Neural progenitor cell (in vitro differentiated cells): Measurements from ENCODE around the gene CLTB. TPM values are rescaled to one million over a fixed set of nuclear protein-coding genes. Genes with fewer than 3 reads are reported as not detected.

Experiments
- DNase-seq: peaks from one replicate; pipeline ENCODE4 v3.0.0-alpha.2; 2016; ENCODE audit warnings: low spot score
- H2AFZ ChIP-seq: fragments of 200-600 bp; sonication (generic); replicated peaks from 2 replicates; pipeline ENCODE4 v1.6.1; 2016; ENCODE audit warnings: antibody characterized with exemption
- H3F3A ChIP-seq: fragments of 200-600 bp; sonication (generic); 2 replicates; pipeline ENCODE4 v1.6.1; 2016; ENCODE audit warnings: antibody characterized with exemption, low read depth
- H3K27ac ChIP-seq: fragments of 200-600 bp; sonication (generic); 2 replicates; pipeline ENCODE4 v1.5.1; 2016; ENCODE audit warnings: mild to moderate bottlenecking
- H3K27me3 ChIP-seq: fragments of 200-600 bp; sonication (generic); 2 replicates; pipeline ENCODE4 v1.6.1; 2016; ENCODE audit warnings: mild to moderate bottlenecking, moderate library complexity
- H3K36me3 ChIP-seq: fragments of 200-600 bp; sonication (generic); 2 replicates; pipeline ENCODE4 v1.5.1; 2016
- H3K4me1 ChIP-seq: fragments of 200-600 bp; sonication (generic); 2 replicates; pipeline ENCODE4 v1.6.1; 2016; ENCODE audit warnings: mixed run types
- H3K4me2 ChIP-seq: fragments of 200-600 bp; sonication (generic); 2 replicates; pipeline ENCODE4 v1.6.1; 2016
- H3K4me3 ChIP-seq: fragments of 200-600 bp; sonication (generic); 2 replicates; pipeline ENCODE4 v1.5.1; 2016
- H3K79me2 ChIP-seq: fragments of 200-600 bp; sonication (generic); 2 replicates; pipeline ENCODE4 v1.6.1; 2016; ENCODE audit warnings: low read depth
- H3K9ac ChIP-seq: fragments of 200-600 bp; sonication (generic); 2 replicates; pipeline ENCODE4 v1.6.1; 2016
- H3K9me3 ChIP-seq: fragments of 200-600 bp; sonication (generic); 2 replicates; pipeline ENCODE4 v1.5.1; 2016; ENCODE audit warnings: low read depth
- H4K20me1 ChIP-seq: fragments of 200-600 bp; sonication (generic); 2 replicates; pipeline ENCODE4 v1.6.1; 2016; ENCODE audit warnings: low read depth
- H3K27ac Mint-ChIP-seq: 3 replicates; pipeline ENCODE4 v1.8.0; 2021; ENCODE audit warnings: mixed read lengths
- H3K27me3 Mint-ChIP-seq: 2 replicates; pipeline ENCODE4 v1.8.0; 2022; ENCODE audit warnings: low read depth, mild to moderate bottlenecking, inconsistent platforms, moderate library complexity, mixed read lengths; ENCODE audit not compliant: insufficient read depth
- H3K36me3 Mint-ChIP-seq: 3 replicates; pipeline ENCODE4 v1.8.0; 2021; ENCODE audit warnings: mixed read lengths
- H3K4me1 Mint-ChIP-seq: 3 replicates; pipeline ENCODE4 v1.8.0; 2021; ENCODE audit warnings: mixed read lengths
- H3K4me3 Mint-ChIP-seq: 3 replicates; pipeline ENCODE4 v1.8.0; 2021; ENCODE audit warnings: mild to moderate bottlenecking, moderate library complexity, mixed read lengths
- H3K9me3 Mint-ChIP-seq: 3 replicates; pipeline ENCODE4 v1.8.0; 2020; ENCODE audit warnings: mixed read lengths
- CTCF ChIP-seq: fragments of 200-600 bp; sonication (generic); IDR thresholded peaks from 2 replicates; pipeline ENCODE4 v1.5.1; 2017; ENCODE audit warnings: antibody characterized with exemption, mild to moderate bottlenecking
- EZH2 ChIP-seq: fragments of 200-600 bp; sonication (generic); IDR thresholded peaks from 2 replicates; pipeline ENCODE4 v1.6.1; 2017; ENCODE audit warnings: antibody characterized with exemption, mild to moderate bottlenecking, moderate library complexity
- EZH2phosphoT487 ChIP-seq: fragments of 200-600 bp; sonication (generic); IDR thresholded peaks from 2 replicates; pipeline ENCODE4 v1.6.1; 2017; ENCODE audit warnings: antibody characterized with exemption
- total RNA-seq: library from RNA; depleted of rRNA; stranded (reverse); fragments of >200 nt; gene quantifications from 2 replicates; pipeline ENCODE4 v1.2.3, GENCODE V29; 2015; ENCODE audit warnings: low replicate concordance

The CLTB gene
- total RNA-seq, 1 donor from 2014 or later = 12.6 TPM

- Mint-ChIP-seq H3K4me1 (peaks cover 6% of the 10 kb centered on the region), H3K9me3 (no peaks in the 10 kb centered on the region), H3K36me3 (peaks cover 2% of the 10 kb centered on the region), H3K27me3 (no peaks in the 10 kb centered on the region), H3K4me3 (no peak overlapping the region), H3K27ac (no peak overlapping the region)
- Histone ChIP-seq H3K4me3 (no peak overlapping the region), H3K36me3 (no peaks in the 10 kb centered on the region), H3F3A (no peaks in the 10 kb centered on the region), H3K27ac (no peak overlapping the region), H3K4me2 (no peak overlapping the region), H3K9me3 (no peaks in the 10 kb centered on the region), H3K79me2 (peaks cover 15% of the 10 kb centered on the region), H3K9ac (no peak overlapping the region), H3K27me3 (no peaks in the 10 kb centered on the region), H2AFZ (no peak overlapping the region), H4K20me1 (no peaks in the 10 kb centered on the region), H3K4me1 (no peaks in the 10 kb centered on the region)
- DNase-seq = no peak
- TF ChIP-seq EZH2phosphoT487 = no peak
These were observed 34.4 kb downstream of the CLTB start for GRCh38 chr5:176381979-176382378.

- Histone ChIP-seq H3F3A (no peaks in the 10 kb centered on the region), H3K4me1 (no peaks in the 10 kb centered on the region), H4K20me1 (no peaks in the 10 kb centered on the region), H3K4me3 (no peak overlapping the region), H3K9ac (no peak overlapping the region), H3K4me2 (no peak overlapping the region), H3K79me2 (peaks cover 10% of the 10 kb centered on the region), H3K9me3 (no peaks in the 10 kb centered on the region), H3K27ac (no peak overlapping the region), H2AFZ (no peak overlapping the region), H3K36me3 (no peaks in the 10 kb centered on the region), H3K27me3 (no peaks in the 10 kb centered on the region)
- Mint-ChIP-seq H3K27ac (no peak overlapping the region), H3K4me3 (no peak overlapping the region), H3K4me1 (peaks cover 2% of the 10 kb centered on the region), H3K9me3 (no peaks in the 10 kb centered on the region), H3K36me3 (peaks cover 6% of the 10 kb centered on the region), H3K27me3 (no peaks in the 10 kb centered on the region)
- TF ChIP-seq EZH2 = no peak
- no peak for TF ChIP-seq EZH2phosphoT487
- TF ChIP-seq CTCF = no peak
- DNase-seq = no peak
These were observed 34.9 kb downstream of the CLTB start for GRCh38 chr5:176381423-176381822.

- Histone ChIP-seq H4K20me1 (no peaks in the 10 kb centered on the region), H3K9ac (no peak overlapping the region), H3K27me3 (no peaks in the 10 kb centered on the region), H3K27ac (no peak overlapping the region), H2AFZ (no peak overlapping the region), H3K9me3 (no peaks in the 10 kb centered on the region), H3K4me3 (no peak overlapping the region), H3K4me1 (no peaks in the 10 kb centered on the region), H3K79me2 (no peaks in the 10 kb centered on the region), H3K36me3 (no peaks in the 10 kb centered on the region), H3F3A (no peaks in the 10 kb centered on the region), H3K4me2 (no peak overlapping the region)
- DNase-seq = no peak
- H3K4me1 Mint-ChIP-seq = no peaks in the 10 kb centered on the region
- no peak overlapping the region for H3K4me3 Mint-ChIP-seq
- H3K27me3 Mint-ChIP-seq = no peaks in the 10 kb centered on the region
- H3K9me3 Mint-ChIP-seq = no peaks in the 10 kb centered on the region
- TF ChIP-seq EZH2 (no peak), CTCF (no peak), EZH2phosphoT487 (no peak)
- no peak overlapping the region for H3K27ac Mint-ChIP-seq
- peaks cover 7% of the 10 kb centered on the region for H3K36me3 Mint-ChIP-seq
These were observed 36.5 kb downstream of the CLTB start for GRCh38 chr5:176379881-176380280.

- H3K36me3 Mint-ChIP-seq = peaks cover 17% of the 10 kb centered on the region
- H3F3A ChIP-seq = no peaks in the 10 kb centered on the region
- H3K27ac Mint-ChIP-seq = no peak overlapping the region
- no peaks in the 10 kb centered on the region for H4K20me1 ChIP-seq
- H2AFZ ChIP-seq = no peak overlapping the region
- no peaks in the 10 kb centered on the region for H3K4me1 Mint-ChIP-seq
- no peaks in the 10 kb centered on the region for H3K9me3 Mint-ChIP-seq
- H3K4me3 Mint-ChIP-seq = no peak overlapping the region
- H3K27me3 Mint-ChIP-seq = peaks cover 2% of the 10 kb centered on the region
- H3K79me2 ChIP-seq = no peaks in the 10 kb centered on the region
- H3K4me3 ChIP-seq = no peak overlapping the region
- H3K36me3 ChIP-seq = no peaks in the 10 kb centered on the region
- no peak overlapping the region for H3K4me2 ChIP-seq
- no peak for TF ChIP-seq EZH2phosphoT487
- H3K9me3 ChIP-seq = no peaks in the 10 kb centered on the region
- H3K27ac ChIP-seq = no peak overlapping the region
- no peaks in the 10 kb centered on the region for H3K27me3 ChIP-seq
- no peak overlapping the region for H3K9ac ChIP-seq
- DNase-seq = no peak
- H3K4me1 ChIP-seq = no peaks in the 10 kb centered on the region
These were observed 43.1 kb downstream of the CLTB start for GRCh38 chr5:176373100-176373818.
